ENCODE measurements around the gene IGFBP2. TPM values are rescaled to one million over a fixed set of nuclear protein-coding genes. Genes with fewer than 3 reads are reported as not detected.

IGFBP2 gene
- total RNA-seq, 1 donor = 1.1 TPM

DNA sequence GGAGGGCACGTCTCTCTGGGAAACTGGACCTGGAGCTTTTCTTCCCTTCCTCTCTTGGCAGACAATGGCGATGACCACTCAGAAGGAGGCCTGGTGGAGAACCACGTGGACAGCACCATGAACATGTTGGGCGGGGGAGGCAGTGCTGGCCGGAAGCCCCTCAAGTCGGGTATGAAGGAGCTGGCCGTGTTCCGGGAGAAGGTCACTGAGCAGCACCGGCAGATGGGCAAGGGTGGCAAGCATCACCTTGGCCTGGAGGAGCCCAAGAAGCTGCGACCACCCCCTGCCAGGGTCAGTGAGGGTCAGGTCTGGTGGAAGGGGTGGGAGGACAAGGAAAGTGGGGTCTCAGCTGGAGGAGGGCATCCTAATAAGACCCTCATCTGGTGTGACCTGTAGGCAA is 27.3 kb downstream of the IGFBP2 start:
- H3K4me3 ChIP-seq (ENCODE audit: low read depth, low read length) = no peak overlapping the region
- TF ChIP-seq, protein P1, sequence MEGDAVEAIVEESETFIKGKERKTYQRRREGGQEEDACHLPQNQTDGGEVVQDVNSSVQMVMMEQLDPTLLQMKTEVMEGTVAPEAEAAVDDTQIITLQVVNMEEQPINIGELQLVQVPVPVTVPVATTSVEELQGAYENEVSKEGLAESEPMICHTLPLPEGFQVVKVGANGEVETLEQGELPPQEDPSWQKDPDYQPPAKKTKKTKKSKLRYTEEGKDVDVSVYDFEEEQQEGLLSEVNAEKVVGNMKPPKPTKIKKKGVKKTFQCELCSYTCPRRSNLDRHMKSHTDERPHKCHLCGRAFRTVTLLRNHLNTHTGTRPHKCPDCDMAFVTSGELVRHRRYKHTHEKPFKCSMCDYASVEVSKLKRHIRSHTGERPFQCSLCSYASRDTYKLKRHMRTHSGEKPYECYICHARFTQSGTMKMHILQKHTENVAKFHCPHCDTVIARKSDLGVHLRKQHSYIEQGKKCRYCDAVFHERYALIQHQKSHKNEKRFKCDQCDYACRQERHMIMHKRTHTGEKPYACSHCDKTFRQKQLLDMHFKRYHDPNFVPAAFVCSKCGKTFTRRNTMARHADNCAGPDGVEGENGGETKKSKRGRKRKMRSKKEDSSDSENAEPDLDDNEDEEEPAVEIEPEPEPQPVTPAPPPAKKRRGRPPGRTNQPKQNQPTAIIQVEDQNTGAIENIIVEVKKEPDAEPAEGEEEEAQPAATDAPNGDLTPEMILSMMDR (IDR thresholded peaks at IDR 0.05; ENCODE audit: insufficient read depth, low read length) = no peak
- no peak for DNase-seq (ENCODE audit: low read depth)

DNA sequence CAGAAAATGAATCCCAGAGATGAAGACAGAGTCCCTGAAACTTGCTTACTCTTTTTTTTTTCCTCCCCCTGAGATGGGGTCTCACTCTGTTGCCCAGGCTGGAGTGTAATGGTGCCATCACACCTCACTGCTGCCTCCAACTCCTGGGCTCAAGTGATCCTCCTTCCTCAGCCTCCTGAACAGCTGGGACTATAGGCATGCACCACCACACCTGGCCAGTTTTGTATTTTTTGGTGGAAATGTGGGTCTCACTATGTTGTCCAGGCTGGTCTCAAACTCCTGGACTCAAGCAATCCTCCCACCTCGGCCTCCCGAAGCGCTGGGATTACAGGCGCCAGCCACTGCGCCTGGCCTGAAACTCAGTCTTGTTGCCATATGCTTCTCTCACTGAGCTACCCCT is 27.8 kb downstream of the IGFBP2 start:
- DNase-seq (ENCODE audit: low read depth) = no peak
- TF ChIP-seq, protein P1 (IDR thresholded peaks at IDR 0.05; ENCODE audit: insufficient read depth, low read length) = no peak

GRCh38 chr2:216661639-216662375 is 28.6 kb downstream of the IGFBP2 start:
- TF ChIP-seq, protein P1 (IDR thresholded peaks at IDR 0.05; ENCODE audit: insufficient read depth, low read length) = no peak
- no peak overlapping the region for H3K4me3 ChIP-seq (ENCODE audit: low read depth, low read length)
- DNase-seq (ENCODE audit: low read depth) = no peak

More for the DNA sequence above, 27.8 kb downstream of the IGFBP2 start:
- H3K4me3 ChIP-seq (ENCODE audit: low read depth, low read length) = no peak overlapping the region

DNA sequence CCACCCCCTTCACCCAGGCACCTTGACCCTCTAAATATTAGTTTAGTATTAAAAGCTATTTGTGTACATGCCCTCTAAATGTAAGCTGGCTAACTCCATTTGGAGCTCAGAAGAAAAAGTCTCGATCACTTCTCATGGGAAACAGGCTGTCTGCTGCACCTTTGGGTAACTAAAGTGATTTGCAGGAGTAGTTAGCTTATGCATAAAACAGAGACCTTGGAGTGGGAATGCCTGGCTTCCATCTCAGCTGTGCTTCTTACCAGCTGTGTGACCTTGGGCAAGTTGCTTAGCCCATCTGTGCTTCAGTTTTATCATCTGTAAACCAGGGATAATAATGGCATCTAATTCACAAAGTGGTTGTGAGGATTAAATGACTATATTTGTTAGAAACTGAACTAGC is 29.9 kb downstream of the IGFBP2 start:
- TF ChIP-seq, protein P1 (IDR thresholded peaks at IDR 0.05; ENCODE audit: insufficient read depth, low read length) = no peak
- DNase-seq (ENCODE audit: low read depth) = no peak
- H3K4me3 ChIP-seq (ENCODE audit: low read depth, low read length) = no peak overlapping the region

DNA sequence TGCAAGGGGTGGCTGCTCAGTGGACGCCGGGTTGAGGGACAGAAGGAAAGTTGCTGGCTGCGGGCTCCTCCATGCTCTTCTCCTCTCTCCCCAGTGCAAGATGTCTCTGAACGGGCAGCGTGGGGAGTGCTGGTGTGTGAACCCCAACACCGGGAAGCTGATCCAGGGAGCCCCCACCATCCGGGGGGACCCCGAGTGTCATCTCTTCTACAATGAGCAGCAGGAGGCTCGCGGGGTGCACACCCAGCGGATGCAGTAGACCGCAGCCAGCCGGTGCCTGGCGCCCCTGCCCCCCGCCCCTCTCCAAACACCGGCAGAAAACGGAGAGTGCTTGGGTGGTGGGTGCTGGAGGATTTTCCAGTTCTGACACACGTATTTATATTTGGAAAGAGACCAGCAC is 30.6 kb downstream of the IGFBP2 start:
- H3K4me3 ChIP-seq (ENCODE audit: low read depth, low read length) = no peak overlapping the region
- TF ChIP-seq, protein P1 (IDR thresholded peaks at IDR 0.05; ENCODE audit: insufficient read depth, low read length) = no peak
- no peak for DNase-seq (ENCODE audit: low read depth)

DNA sequence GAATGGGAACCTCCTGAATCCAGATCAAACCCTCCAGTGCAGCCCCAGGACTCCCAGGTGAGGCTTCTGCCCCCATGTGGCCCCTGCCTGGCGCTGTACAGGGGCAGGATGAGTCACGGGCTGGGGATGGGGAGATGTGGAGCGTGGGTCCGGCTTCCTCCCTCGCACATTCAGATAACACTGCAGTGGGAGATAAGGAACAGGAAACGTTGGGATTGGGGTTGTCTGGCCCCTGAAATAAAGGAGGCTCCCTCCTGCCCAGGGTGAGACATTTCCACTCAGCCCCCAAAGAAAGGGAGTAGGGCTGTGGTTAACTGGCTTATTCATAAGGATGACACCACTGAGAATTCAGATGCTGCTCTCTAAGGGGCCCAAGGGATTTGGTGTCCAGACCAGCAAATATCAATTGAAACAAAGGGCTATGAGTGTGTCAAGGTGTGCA is 31.4 kb downstream of the IGFBP2 start:
- no peak overlapping the region for H3K4me3 ChIP-seq (ENCODE audit: low read depth, low read length)
- no peak for DNase-seq (ENCODE audit: low read depth)
- TF ChIP-seq, protein P1 (IDR thresholded peaks at IDR 0.05; ENCODE audit: insufficient read depth, low read length) = peak; percentile 7

- TF ChIP-seq, protein P1 (IDR thresholded peaks at IDR 0.05; ENCODE audit: insufficient read depth, low read length) = no peak
- DNase-seq (ENCODE audit: low read depth) = peak; percentile 80
- no peak overlapping the region for H3K4me3 ChIP-seq (ENCODE audit: low read depth, low read length)
These were observed 32.0 kb downstream of the IGFBP2 start for GRCh38 chr2:216665242-216665641.
